Measurements from ENCODE around the gene SYNJ1. TPM values are rescaled to one million over a fixed set of nuclear protein-coding genes. Genes with fewer than 3 reads are reported as not detected.

Gene SYNJ1
- total and polyA plus RNA-seq, 2 of the 13 experiments (the other 11 are each of a cell fraction or from before 2014, with no cell fraction given), result 2.0 to 2.7 TPM

- no peaks in the 10 kb centered on the region for H3K79me2 ChIP-seq (ENCODE audit: insufficient read depth, low read length)
- H3K27ac ChIP-seq (ENCODE audit: extremely low read length, insufficient read depth, low read length), result no peak overlapping the region
- TF ChIP-seq ZNF576 (CRISPR knock-in tag; IDR thresholded peaks at IDR 0.05) (no peak), KDM1A (CRISPR knock-in tag; IDR thresholded peaks at IDR 0.05) (no peak), ZBTB38 (CRISPR knock-in tag; IDR thresholded peaks at IDR 0.05) (no peak), NAIF1 (CRISPR knock-in tag; IDR thresholded peaks at IDR 0.05; ENCODE audit: borderline replicate concordance) (no peak), GTF2F1 (IDR thresholded peaks at IDR 0.05; ENCODE audit: low read length) (no peak), KLF12 (CRISPR knock-in tag; IDR thresholded peaks at IDR 0.05; ENCODE audit: borderline replicate concordance) (no peak), CENPX (CRISPR knock-in tag; IDR thresholded peaks at IDR 0.05) (no peak), MED13 (CRISPR knock-in tag; IDR thresholded peaks at IDR 0.05) (no peak), SALL1 (CRISPR knock-in tag; IDR thresholded peaks at IDR 0.05) (no peak)
- TF ChIP-seq, protein P1, sequence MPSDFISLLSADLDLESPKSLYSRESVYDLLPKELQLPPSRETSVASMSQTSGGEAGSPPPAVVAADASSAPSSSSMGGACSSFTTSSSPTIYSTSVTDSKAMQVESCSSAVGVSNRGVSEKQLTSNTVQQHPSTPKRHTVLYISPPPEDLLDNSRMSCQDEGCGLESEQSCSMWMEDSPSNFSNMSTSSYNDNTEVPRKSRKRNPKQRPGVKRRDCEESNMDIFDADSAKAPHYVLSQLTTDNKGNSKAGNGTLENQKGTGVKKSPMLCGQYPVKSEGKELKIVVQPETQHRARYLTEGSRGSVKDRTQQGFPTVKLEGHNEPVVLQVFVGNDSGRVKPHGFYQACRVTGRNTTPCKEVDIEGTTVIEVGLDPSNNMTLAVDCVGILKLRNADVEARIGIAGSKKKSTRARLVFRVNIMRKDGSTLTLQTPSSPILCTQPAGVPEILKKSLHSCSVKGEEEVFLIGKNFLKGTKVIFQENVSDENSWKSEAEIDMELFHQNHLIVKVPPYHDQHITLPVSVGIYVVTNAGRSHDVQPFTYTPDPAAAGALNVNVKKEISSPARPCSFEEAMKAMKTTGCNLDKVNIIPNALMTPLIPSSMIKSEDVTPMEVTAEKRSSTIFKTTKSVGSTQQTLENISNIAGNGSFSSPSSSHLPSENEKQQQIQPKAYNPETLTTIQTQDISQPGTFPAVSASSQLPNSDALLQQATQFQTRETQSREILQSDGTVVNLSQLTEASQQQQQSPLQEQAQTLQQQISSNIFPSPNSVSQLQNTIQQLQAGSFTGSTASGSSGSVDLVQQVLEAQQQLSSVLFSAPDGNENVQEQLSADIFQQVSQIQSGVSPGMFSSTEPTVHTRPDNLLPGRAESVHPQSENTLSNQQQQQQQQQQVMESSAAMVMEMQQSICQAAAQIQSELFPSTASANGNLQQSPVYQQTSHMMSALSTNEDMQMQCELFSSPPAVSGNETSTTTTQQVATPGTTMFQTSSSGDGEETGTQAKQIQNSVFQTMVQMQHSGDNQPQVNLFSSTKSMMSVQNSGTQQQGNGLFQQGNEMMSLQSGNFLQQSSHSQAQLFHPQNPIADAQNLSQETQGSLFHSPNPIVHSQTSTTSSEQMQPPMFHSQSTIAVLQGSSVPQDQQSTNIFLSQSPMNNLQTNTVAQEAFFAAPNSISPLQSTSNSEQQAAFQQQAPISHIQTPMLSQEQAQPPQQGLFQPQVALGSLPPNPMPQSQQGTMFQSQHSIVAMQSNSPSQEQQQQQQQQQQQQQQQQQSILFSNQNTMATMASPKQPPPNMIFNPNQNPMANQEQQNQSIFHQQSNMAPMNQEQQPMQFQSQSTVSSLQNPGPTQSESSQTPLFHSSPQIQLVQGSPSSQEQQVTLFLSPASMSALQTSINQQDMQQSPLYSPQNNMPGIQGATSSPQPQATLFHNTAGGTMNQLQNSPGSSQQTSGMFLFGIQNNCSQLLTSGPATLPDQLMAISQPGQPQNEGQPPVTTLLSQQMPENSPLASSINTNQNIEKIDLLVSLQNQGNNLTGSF (CRISPR knock-in tag; IDR thresholded peaks at IDR 0.05), result no peak
- peaks cover 0 to 3% of the 10 kb centered on the region in 2 experiments; a peak in 1 of 5 replicates for H3K36me3 ChIP-seq (replicated peaks in 1 of 2; ENCODE audit: control insufficient read depth in 1 of 2, insufficient read depth in 2 of 2, low read length in 2 of 2)
- in situ Hi-C loops (cut with HindIII; ENCODE audit: extremely low pct_ligation_motif_present, low pct_unique_long_range_greater_than_20kb), result no loop called here
- 53% methylated on average over 3 of the region's 3 CpGs for WGBS (ENCODE audit: low lambda C conversion rate)
- H3K4me2 ChIP-seq (ENCODE audit: low read depth, low read length), result no peak overlapping the region
- intact Hi-C loops (cut with micrococcal nuclease; ENCODE audit: unreplicated experiment), result no loop called here
- ChIA-PET POLR2A (no interaction called here), CTCF (ENCODE audit: low intra/inter-chr PET ratio, low total read pairs) (no interaction called here)
- no peak overlapping the region for H3K9ac ChIP-seq (ENCODE audit: insufficient read depth, low read depth, low read length)
- no TSS peak for BruUV-seq (replicated peaks)
- no peak overlapping the region for H2AFZ ChIP-seq (ENCODE audit: low read length)
- ATAC-seq, result no peak
- no peak for DNase-seq (ENCODE audit: low spot score)
- no peaks in the 10 kb centered on the region for H3K9me3 ChIP-seq (ENCODE audit: low read length)
- peak; percentile 52 for FAIRE-seq
- no peak overlapping the region for H3K4me3 ChIP-seq (replicated peaks in 1 of 3; ENCODE audit: insufficient read depth in 1 of 3, low read depth in 2 of 3, low read length in 3 of 3)
- no peaks in the 10 kb centered on the region for H4K20me1 ChIP-seq (ENCODE audit: insufficient read depth, low read length)
- no peaks in the 10 kb centered on the region for H3K4me1 ChIP-seq (ENCODE audit: insufficient read depth, low read length)
- H3K27me3 ChIP-seq (ENCODE audit: control insufficient read depth in 1 of 2, insufficient read depth in 2 of 2, low read length in 2 of 2), result no peaks in the 10 kb centered on the region
These were observed 44.9 kb downstream of the SYNJ1 start for GRCh38 chr21:32682696-32683474.
